Right lung (tissue), 5 donors: ENCODE data around the gene TLCD3B. TPM values are rescaled to one million over a fixed set of nuclear protein-coding genes. Genes with fewer than 3 reads are reported as not detected.

Source experiments
- DNase-seq, 2 donors: peaks; one replicate each; pipeline ENCODE4 v3.0.0-alpha.2; 2013
- polyA plus RNA-seq, 5 donors: library from polyadenylated mRNA; unstranded; fragments of 120-200 nt; gene quantifications; one replicate each; pipeline versions ENCODE4 v1.2.1 to v1.2.3, GENCODE V29; 2013; ENCODE audit warnings: inconsistent platforms in 1 of 5, low replicate concordance in 1 of 5; ENCODE audit not compliant: insufficient read length in 5 of 5, insufficient read depth in 1 of 5

Gene TLCD3B
- polyA plus RNA-seq, 5 donors = 0.66 to 0.97 (median 0.79) TPM

DNA sequence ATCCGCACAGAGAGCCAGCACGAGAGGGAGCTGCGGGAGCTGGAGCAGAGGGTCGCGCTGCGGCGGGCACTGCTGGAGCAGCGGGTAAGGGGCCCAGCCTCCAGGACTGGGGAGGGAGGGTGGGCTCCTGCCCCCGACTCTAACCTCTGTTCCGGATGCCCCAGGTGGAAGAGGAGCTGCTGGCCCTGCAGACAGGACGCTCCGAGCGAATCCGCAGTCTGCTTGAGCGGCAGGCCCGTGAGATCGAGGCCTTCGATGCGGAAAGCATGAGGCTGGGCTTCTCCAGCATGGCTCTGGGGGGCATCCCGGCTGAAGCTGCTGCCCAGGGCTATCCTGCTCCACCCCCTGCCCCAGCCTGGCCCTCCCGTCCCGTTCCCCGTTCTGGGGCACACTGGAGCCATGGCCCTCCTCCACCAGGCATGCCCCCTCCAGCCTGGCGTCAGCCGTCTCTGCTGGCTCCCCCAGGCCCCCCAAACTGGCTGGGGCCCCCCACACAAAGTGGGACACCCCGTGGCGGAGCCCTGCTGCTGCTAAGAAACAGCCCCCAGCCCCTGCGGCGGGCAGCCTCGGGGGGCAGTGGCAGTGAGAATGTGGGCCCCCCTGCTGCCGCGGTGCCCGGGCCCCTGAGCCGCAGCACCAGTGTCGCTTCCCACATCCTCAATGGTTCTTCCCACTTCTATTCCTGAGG is 40.0 kb downstream of the TLCD3B start:
- no peak for DNase-seq

GRCh38 chr16:29990034-29990433 is 41.0 kb downstream of the TLCD3B start:
- no peak for DNase-seq

GRCh38 chr16:29989111-29989858 is 41.8 kb downstream of the TLCD3B start:
- no peak for DNase-seq

- no peak for DNase-seq
These were observed 42.6 kb downstream of the TLCD3B start for GRCh38 chr16:29988346-29989075.

GRCh38 chr16:29987371-29988085 is 43.5 kb downstream of the TLCD3B start:
- no peak for DNase-seq

GRCh38 chr16:29986931-29987330 is 44.1 kb downstream of the TLCD3B start:
- no peak for DNase-seq

GRCh38 chr16:29986231-29986630 is 44.8 kb downstream of the TLCD3B start:
- DNase-seq = no peak

DNA sequence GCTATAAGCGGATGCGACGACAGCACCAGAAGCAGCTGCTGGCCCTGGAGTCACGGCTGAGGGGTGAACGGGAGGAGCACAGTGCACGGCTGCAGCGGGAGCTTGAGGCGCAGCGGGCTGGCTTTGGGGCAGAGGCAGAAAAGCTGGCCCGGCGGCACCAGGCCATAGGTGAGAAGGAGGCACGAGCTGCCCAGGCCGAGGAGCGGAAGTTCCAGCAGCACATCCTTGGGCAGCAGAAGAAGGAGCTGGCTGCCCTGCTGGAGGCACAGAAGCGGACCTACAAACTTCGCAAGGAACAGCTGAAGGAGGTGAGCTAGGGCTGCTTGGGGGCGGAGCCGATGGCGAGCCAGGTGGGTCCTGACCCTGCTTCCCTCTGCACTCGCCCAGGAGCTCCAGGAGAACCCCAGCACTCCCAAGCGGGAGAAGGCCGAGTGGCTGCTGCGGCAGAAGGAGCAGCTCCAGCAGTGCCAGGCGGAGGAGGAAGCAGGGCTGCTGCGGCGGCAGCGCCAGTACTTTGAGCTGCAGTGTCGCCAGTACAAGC is 45.7 kb downstream of the TLCD3B start:
- no peak for DNase-seq

DNA sequence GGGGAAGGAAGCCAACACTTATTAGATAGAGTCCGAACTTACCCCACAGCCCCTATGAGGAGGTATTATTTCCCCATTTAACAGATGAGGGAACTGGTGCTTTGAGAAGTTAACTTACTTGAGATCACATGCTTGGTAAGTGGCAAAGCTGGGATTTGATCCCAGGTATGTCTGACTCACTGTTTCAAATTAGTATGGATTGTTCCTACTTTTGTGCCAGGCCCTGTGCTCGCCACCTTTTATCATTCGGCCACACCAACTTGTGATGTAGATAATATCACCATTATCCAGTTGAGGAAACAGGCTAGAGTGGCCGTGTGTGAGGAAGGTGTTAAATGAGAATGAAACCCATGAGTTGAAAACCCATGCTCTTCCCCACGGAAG is 46.3 kb downstream of the TLCD3B start:
- no peak for DNase-seq

GRCh38 chr16:29984137-29984763 is 46.8 kb downstream of the TLCD3B start:
- DNase-seq = no peak

DNA sequence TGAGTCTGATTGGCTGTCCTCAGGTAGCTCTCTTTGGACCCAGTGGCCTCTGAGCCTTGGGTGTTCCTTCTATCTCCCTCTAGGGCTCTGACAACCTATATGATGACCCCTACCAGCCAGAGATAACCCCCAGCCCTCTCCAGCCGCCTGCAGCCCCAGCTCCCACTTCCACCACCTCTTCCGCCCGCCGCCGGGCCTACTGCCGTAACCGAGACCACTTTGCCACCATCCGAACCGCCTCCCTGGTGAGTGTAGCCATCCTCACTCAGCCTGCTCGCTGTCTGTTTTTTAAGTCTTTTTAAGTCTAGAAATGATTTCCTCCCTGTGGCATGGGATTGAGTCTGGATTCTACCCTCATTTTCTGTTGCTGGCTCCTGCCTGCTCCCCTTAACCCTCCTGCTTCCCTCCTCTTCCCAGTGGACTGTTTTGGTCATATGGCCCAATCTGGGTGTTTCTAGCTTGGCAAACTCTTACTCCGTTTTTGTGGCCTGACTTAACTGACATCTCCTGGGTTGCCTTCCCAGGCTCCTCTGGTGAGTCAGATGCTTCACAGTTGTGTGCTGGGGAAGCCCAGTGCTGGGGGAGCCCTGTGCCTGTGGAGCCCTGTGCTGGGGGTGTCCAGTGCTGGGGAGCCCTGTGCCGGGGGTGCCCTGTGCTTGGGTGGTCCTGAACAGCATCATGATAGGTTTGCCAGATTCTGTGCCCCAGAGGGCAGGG is 47.5 kb downstream of the TLCD3B start:
- no peak for DNase-seq

- DNase-seq = no peak
These were observed 48.3 kb downstream of the TLCD3B start for GRCh38 chr16:29982560-29983419.

- DNase-seq = no peak
These were observed 52.4 kb downstream of the TLCD3B start for GRCh38 chr16:29978564-29979270.

- DNase-seq = no peak
These were observed 53.0 kb downstream of the TLCD3B start for GRCh38 chr16:29978081-29978480.

DNA sequence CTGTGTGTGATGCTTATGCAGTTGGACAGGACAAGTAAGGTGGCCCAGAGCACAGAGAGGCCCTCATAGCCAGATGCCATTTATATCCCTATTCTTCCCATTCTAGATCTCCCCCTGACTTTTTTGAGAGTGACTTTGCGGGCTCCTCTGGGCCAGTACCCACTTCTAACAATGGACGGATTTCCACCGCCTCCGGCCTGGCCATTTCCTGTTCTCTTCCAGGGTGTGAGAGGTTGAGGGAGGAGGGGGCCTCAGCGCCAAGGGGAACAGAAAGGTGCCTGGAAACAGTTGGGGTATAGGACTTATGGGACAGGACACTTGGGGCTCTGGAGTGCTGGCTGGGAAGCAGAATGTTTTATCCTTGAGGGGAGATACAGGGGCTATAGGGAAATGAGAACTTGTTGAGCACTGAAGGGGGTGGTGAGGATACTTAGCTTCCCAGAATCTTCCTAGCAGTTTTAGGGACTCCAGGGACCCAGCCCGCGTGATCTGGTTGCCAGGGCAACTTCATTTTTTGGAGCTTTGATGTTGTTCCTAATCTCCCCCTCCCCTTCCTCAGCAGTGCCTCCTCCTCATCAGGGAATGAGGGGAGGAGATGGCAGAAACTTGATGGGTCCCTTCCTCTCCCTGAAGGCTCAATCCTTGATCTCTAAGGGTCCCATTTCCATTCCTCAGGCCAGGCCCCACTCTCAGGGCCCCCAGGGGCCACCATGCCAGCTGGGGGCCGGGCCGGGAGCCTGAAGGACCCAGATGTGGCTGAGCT is 53.8 kb downstream of the TLCD3B start:
- no peak for DNase-seq

GRCh38 chr16:29975811-29976511 is 55.1 kb downstream of the TLCD3B start:
- DNase-seq = no peak

DNA sequence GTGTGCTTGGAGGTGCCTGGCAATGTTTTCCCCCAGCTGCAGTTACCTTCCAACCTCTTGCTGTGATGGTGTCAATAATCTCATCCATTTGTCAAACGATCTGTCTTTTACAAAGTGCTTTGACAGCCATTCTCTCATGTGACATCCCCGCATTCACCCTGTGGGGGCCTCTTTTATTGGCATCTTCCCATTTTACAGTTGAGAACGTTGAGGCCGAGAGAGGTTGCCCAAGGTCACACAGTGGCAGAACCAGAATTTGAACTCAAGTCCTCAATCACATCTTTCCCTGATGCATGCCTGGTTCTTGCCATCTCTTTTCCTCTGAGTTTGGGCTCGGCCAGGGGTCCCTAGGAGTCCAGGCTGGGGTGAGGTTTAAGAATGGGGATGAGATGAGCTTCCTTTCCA is 55.9 kb downstream of the TLCD3B start:
- no peak for DNase-seq
